ES-I3 (cell line): ENCODE measurements around the gene PRSS53.

ENCODE experiments used
- H3K36me3 ChIP-seq: 2 replicates; pipeline ENCODE4 v1.6.1; 2013; ENCODE audit warnings: mild to moderate bottlenecking, low read length, control low read depth, moderate library complexity; ENCODE audit not compliant: insufficient read depth
- H3K4me1 ChIP-seq: 2 replicates; pipeline ENCODE4 v1.6.1; 2013; ENCODE audit warnings: mild to moderate bottlenecking, control low read depth, low read length; ENCODE audit not compliant: insufficient read depth
- H3K9ac ChIP-seq: 2 replicates; pipeline ENCODE4 v1.6.1; 2013; ENCODE audit warnings: low read depth, mild to moderate bottlenecking, low read length, moderate library complexity
- H3K9me3 ChIP-seq: 2 replicates; pipeline ENCODE4 v1.6.1; 2013; ENCODE audit warnings: mild to moderate bottlenecking, low read length, moderate library complexity; ENCODE audit not compliant: control insufficient read depth, insufficient read depth

Gene PRSS53

DNA sequence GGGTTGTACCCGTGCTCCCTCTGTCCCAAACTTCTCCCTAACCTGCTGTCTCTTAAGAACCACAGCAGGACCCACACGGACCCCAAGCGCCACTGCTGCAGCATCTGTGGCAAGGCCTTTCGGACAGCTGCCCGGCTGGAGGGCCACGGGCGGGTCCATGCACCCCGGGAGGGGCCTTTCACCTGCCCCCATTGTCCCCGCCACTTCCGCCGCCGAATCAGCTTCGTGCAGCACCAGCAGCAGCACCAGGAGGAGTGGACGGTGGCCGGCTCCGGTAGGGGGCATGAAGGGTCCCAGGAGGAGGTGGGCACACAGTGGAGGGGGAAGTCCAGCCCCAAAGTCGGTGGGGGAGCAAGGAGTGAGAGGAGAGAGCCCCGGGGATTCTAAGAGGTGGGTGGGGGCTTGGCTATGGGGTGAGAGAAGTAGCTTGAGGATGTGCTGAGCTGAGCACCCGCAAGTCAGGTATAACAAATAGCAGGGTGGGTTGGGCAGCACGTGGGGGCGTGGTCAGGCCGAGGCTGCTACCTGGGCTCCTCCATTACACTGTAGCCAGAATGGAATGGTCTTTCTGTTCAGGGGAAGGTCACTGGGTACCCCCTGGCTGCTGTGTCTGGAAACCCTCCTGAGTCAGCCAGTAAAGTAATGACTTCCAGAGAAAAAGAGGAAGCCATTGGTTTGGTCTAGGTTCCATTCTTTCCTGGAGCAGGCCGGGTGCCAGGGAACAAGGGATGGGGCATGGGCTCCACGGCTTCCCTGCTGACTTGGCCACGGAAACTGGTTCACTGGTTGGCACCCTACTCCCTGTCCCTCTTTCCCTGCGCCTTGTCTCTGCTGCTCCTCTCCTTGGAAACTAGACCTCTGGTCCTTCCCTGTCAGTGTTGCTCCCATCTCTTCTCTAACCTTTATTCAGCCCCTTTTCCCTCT is 7.1 kb downstream of the PRSS53 start:
- Histone ChIP-seq H3K4me1 (no peaks in the 10 kb centered on the region), H3K36me3 (peaks cover 4% of the 10 kb centered on the region; the same call in 1 of the 2 replicates), H3K9ac (no peak overlapping the region), H3K9me3 (no peaks in the 10 kb centered on the region)

DNA sequence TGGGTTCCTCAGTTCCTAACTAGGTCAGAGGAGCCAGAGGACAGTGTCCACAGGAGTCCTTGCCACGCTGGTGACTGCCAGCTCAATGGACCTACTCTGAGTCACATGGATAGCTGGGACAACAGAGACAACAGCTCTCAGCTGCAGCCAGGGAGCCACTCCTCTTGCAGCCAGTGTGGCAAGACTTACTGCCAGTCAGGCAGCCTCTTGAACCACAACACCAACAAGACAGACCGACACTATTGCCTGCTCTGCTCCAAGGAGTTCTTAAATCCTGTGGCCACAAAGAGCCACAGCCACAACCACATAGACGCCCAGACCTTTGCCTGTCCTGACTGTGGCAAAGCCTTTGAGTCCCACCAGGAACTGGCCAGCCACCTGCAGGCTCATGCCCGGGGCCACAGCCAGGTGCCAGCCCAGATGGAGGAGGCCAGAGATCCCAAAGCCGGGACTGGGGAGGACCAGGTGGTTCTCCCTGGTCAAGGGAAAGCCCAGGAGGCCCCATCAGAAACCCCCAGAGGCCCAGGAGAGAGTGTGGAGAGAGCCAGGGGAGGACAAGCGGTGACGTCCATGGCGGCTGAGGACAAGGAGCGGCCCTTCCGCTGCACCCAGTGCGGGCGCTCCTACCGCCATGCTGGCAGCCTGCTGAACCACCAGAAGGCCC is 7.9 kb downstream of the PRSS53 start:
- H3K4me1 ChIP-seq = no peaks in the 10 kb centered on the region
- H3K36me3 ChIP-seq = peaks cover 4% of the 10 kb centered on the region; the same call in 1 of the 2 replicates
- H3K9me3 ChIP-seq = no peaks in the 10 kb centered on the region
- no peak overlapping the region for H3K9ac ChIP-seq

- peaks cover 4% of the 10 kb centered on the region; the same call in 1 of the 2 replicates for H3K36me3 ChIP-seq
- H3K4me1 ChIP-seq = no peaks in the 10 kb centered on the region
- H3K9ac ChIP-seq = no peak overlapping the region
- no peaks in the 10 kb centered on the region for H3K9me3 ChIP-seq
These were observed 8.6 kb downstream of the PRSS53 start for GRCh38 chr16:31080035-31080629.

GRCh38 chr16:31079342-31079944 is 9.3 kb downstream of the PRSS53 start:
- Histone ChIP-seq H3K36me3 (peaks cover 4% of the 10 kb centered on the region; the same call in 1 of the 2 replicates), H3K4me1 (no peaks in the 10 kb centered on the region), H3K9me3 (no peaks in the 10 kb centered on the region), H3K9ac (no peak overlapping the region)

GRCh38 chr16:31078597-31079341 is 10.0 kb downstream of the PRSS53 start:
- Histone ChIP-seq H3K36me3 (peaks cover 4% of the 10 kb centered on the region; the same call in 1 of the 2 replicates), H3K9ac (no peak overlapping the region), H3K9me3 (no peaks in the 10 kb centered on the region), H3K4me1 (no peaks in the 10 kb centered on the region)

DNA sequence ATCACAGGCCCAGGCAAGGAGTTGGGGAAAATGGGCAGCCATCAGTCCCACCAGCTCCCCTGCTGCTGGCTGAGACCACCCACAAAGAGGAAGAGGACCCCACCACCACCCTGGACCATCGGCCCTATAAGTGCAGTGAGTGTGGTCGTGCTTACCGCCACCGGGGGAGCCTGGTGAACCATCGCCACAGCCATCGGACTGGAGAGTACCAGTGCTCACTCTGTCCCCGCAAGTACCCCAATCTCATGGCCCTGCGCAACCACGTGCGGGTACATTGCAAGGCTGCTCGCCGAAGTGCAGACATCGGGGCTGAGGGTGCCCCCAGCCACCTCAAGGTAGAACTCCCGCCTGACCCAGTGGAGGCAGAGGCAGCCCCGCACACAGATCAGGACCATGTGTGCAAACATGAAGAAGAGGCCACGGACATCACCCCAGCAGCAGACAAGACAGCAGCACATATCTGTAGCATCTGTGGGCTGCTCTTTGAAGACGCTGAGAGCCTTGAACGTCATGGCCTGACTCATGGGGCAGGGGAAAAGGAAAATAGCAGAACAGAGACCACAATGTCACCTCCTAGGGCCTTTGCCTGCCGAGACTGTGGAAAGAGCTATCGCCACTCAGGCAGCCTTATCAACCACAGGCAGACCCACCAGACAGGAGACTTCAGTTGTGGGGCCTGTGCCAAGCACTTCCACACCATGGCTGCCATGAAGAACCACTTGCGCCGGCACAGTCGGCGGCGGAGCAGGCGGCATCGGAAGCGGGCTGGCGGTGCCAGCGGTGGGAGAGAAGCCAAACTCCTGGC is 10.9 kb downstream of the PRSS53 start:
- no peaks in the 10 kb centered on the region for H3K4me1 ChIP-seq
- H3K9ac ChIP-seq = no peak overlapping the region
- H3K36me3 ChIP-seq = peaks cover 4% of the 10 kb centered on the region; the same call in 1 of the 2 replicates
- H3K9me3 ChIP-seq = no peaks in the 10 kb centered on the region

DNA sequence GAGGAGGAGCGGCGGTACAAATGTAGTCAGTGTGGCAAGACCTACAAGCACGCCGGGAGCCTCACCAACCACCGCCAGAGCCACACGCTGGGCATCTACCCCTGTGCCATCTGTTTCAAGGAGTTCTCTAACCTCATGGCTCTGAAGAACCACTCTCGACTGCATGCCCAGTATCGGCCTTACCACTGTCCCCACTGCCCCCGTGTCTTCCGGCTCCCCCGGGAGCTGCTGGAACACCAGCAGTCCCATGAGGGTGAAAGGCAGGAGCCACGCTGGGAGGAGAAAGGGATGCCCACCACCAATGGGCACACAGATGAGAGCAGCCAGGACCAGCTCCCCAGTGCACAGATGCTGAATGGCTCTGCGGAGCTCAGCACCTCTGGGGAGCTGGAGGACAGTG is 11.7 kb downstream of the PRSS53 start:
- no peak overlapping the region for H3K9ac ChIP-seq

DNA sequence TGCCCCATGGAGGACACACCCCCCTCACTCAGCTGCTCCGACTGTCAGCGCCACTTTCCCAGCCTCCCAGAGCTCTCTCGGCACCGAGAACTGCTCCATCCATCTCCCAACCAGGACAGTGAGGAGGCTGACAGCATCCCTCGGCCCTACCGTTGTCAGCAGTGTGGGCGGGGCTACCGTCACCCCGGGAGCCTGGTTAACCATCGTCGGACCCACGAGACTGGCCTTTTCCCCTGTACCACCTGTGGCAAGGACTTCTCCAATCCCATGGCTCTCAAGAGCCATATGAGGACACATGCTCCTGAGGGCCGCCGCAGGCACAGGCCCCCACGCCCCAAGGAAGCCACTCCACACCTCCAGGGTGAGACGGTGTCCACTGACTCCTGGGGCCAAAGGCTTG is 12.4 kb downstream of the PRSS53 start:
- H3K4me1 ChIP-seq = 0 out of 2 replicates have a peak, but pooled peaks cover 9% of the 10 kb centered on the region
- H3K36me3 ChIP-seq = peaks cover 4% of the 10 kb centered on the region; the same call in 1 of the 2 replicates
- H3K9ac ChIP-seq = no peak overlapping the region
- no peaks in the 10 kb centered on the region for H3K9me3 ChIP-seq

More for the DNA sequence above, 11.7 kb downstream of the PRSS53 start:
- Histone ChIP-seq H3K36me3 (peaks cover 4% of the 10 kb centered on the region; the same call in 1 of the 2 replicates), H3K9me3 (no peaks in the 10 kb centered on the region), H3K4me1 (0 out of 2 replicates have a peak, but pooled peaks cover 4% of the 10 kb centered on the region)

DNA sequence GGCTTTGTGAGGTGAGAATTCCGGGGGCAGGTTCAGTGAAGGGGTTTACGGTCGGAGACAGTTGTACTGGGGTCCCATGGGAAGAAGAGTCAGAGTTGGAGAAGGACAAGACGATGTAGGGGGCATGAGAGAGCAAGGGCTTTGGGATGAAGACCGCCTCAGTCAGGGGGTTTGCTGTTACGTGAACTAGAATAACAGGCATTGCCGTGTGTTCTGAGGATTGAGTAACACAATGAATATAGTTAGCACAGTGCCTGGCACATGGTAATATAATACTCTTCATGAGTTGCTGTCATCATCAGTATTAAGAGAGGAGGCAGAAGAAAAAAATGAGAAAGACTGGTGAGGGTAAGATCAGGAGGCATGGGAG is 13.9 kb downstream of the PRSS53 start:
- no peaks in the 10 kb centered on the region for H3K36me3 ChIP-seq
- peak overlapping the region; percentile 97 for H3K9ac ChIP-seq

GRCh38 chr16:31073970-31074813 is 14.6 kb downstream of the PRSS53 start, which contains the start of the genes ZNF646 and ZNF668:
Gene ZNF646, plus strand, starts transcription at chr16:31074422. Its CDS starts 1,903 bp downstream, at chr16:31076325.
Gene ZNF668, minus strand, starts transcription at chr16:31074240. Its CDS starts 9,781 bp downstream, at chr16:31064459.
- H3K36me3 ChIP-seq = no peaks in the 10 kb centered on the region
- H3K4me1 ChIP-seq = 0 out of 2 replicates have a peak, but pooled peaks cover 9% of the 10 kb centered on the region
- no peaks in the 10 kb centered on the region for H3K9me3 ChIP-seq
- H3K9ac ChIP-seq = peak within 1 kb of the TSS; percentile 97

More for the DNA sequence above, 13.9 kb downstream of the PRSS53 start:
- Histone ChIP-seq H3K9me3 (no peaks in the 10 kb centered on the region), H3K4me1 (0 out of 2 replicates have a peak, but pooled peaks cover 9% of the 10 kb centered on the region)

GRCh38 chr16:31073142-31073969 is 15.4 kb downstream of the PRSS53 start:
- Histone ChIP-seq H3K9me3 (no peaks in the 10 kb centered on the region), H3K36me3 (no peaks in the 10 kb centered on the region), H3K9ac (peak overlapping the region; percentile 97), H3K4me1 (0 out of 2 replicates have a peak, but pooled peaks cover 9% of the 10 kb centered on the region)
